Activated T-cell treated with anti-CD3 and anti-CD28 coated beads for 4 hours (primary cell): ENCODE data around the gene KCNN3.

ENCODE experiments used
- DNase-seq: peaks from one replicate; pipeline ENCODE4 v3.0.0-alpha.2; 2020

KCNN3 gene

DNA sequence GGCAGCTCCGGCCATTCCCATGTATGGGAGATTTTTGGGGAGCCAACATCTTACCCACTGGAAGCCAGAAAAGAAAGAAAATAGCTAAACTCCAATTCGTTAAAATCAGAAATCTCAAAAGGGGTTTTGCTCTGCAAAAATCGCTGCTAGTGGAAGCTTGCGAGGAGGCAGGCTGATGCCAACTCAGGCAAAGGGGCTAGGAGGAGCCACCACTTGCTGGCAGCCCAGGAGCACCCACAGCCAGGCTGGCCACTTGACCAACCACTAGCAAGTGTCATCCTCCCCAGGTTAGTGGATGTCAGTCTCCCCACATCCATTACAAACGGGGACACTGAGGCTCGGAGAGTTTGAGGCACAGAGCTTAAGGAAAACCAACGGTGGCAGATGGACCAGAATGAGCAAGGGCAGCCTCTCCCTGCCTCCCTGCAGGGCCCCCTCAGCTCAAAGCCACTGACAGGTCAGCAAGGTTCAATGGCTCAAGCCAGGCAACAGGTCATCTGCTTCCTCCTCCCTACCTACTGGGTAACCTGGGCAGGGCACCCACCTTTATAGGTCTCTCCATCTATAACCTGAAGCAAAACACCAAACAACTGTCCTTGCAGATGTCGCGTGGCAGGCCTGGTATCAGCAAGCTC lies 10.8 kb downstream of the KCNN3 start:
- no peak for DNase-seq

DNA sequence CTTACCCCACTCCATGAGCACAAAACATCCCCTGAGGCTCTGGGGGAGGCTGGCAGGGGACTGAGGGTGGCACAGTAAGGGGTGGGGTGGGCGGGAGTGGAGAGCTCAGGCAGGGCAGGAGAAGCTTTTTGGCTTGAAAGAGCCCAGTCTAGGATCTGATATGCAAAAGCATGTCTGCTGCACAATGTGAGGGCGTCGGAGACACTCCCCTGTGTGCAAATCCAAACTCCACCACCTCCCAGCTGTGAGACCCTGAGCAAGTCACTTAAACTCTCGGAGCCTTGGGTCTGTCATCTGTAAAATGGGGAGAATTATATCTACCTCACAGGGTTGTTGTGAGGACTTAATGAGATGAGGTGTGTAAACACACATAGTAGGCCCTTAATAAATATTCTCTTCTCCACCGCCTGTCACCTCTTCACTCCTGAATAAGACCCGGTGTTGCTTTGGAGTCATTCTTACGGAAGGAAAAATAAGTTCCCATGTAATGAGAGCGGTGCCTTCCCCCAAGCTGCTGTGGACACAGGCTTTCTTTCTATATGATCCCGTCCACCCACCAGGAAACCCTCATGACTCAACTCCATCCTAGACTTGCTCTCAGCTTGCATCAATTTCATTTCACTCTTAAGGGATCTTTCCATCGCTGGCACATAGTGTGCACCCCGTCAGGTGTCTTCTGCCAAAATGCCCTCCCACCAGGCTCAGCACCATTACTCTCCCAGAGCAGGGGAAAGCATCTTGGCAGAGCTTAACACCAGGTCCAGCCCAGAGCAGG lies 12.5 kb downstream of the KCNN3 start:
- DNase-seq, result no peak

DNA sequence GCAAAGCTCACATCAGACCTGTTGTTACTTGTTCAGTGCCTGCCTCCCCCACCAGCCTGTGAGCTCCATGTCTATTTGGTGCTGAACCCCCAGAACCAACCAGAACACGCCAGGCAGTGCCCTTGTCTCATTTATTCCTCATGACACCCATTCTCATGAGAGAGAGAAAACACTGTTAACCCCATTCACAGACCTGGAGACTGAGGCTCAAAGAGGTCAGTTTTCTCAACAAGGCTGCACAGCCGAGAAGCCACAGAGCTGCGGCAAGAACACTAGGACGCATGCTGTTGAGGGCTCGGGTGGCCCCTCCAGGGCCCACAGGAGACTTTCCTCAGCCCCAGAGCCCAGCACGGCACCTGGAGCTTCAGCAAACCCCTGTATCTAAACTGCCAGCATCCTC lies 13.1 kb downstream of the KCNN3 start:
- no peak for DNase-seq

DNA sequence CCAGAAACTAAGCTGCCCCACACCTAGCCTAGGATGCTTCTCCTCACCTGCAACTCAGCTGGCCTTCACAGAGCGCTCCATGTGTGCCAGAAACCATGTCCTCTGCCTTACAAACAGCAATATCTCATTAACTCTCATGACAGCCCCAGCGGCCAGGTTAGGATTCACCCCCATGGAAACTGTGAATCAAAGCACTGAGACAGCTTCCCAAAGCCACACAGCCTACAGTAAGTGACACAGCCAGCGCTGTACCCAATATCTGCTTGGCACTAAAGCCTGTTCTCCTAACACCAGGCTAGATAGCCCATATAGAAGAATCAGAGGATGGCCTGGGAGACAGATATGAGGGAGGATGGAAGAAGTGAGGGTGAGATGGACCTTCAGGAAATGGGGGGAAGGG lies 13.5 kb downstream of the KCNN3 start:
- no peak for DNase-seq

DNA sequence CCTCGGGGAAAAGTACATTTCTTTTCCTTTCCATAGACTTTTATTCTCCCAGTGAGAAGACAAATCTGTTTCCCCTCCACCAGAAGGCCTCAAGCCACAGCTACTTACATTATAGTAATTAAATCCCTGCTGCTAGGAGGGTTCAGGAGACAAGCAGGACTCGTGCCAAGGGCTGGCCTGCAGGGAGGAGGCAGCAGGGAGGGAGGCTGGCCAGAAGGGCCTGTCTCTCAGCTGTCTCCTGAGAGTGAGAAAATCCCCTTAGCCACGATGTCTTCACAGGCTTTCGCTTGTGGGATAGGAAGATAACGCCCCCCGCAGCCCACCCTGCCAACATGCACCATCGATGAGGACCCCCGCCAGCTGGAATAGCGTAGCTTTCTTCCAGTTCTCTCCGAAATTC lies 14.0 kb downstream of the KCNN3 start:
- no peak for DNase-seq

DNA sequence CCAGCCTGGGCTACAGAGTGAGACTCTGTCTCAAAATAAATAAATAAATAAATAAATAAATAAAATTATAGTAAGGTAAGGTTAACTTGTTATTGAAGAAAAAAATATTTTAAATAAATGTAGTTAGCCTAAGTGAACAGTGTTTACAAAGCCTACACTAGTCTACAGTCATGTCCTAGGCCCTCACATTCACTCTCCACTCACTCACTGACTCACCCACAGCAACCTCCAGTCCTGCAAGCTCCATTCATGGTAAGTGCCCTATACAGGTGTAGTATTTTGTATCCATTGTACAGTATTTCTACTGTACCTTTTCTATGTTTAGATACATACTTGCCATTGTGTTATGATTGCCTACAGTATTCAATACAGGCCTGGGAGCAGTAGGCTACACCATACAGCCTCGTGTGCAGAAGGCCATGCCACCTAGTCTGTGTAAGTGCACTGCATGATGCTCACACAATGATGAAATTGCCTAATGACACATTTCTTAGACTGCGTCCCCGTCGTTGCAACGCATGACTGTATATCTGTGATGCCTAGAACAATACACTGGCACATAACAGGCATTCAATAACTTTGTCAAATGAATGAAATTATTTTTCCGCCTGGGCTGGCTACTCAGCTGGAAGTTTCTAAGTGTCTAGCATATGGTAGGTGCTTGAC lies 14.8 kb downstream of the KCNN3 start:
- DNase-seq, result no peak

DNA sequence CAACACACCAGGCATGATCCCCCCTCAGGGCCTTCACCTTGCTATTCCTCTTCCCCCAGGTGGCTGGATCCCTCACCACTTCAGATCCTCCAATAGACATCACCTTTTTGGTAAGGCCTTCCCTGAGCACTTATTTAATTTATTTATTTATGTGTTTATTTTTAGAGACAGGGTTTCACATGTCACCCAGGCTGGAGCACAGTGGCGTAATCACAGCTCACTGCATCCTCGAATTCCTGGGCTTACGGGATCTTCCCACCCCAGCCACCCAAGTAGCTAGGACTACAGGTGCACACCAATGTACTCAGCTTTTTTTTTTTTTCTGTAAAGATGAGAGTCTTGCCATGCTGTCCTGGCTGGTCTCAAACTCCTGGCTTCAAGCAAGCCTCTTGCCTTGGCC lies 17.2 kb downstream of the KCNN3 start:
- no peak for DNase-seq

DNA sequence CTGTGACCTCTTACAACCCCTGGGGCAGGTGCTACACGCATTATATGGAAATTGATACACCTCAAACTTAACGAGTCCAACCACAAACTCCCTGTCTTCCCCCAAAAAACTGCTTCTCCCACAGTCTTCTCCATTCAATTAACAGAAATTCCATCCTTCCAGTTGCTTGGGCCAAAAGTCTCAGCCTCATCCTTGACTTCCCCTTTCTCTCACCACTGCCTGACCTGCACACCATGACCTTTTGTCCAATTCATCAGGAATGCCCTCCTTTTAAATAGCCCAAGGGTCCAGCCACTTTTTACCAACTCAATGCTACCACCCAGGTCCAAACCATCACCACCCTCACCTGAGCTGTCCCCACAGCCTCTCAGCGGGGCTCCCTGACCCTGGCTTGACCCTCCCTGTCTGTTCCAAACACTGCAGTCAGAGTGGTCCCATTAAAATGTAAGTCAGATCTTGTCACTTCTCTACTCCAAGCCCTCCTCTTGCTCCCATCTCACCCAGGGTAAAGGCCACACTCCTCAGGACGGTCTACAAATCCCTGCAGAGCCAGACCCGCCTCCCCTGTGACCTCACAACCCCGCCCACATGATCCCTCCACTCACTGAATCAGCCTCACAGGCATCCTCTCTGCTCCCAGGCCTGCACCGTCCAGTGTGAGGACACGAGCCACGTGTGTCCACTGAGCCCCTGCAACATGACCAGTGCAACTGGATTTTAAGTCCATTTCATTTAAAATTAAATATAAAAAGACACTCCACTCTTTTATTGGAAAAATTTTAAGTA lies 18.5 kb downstream of the KCNN3 start:
- no peak for DNase-seq

DNA sequence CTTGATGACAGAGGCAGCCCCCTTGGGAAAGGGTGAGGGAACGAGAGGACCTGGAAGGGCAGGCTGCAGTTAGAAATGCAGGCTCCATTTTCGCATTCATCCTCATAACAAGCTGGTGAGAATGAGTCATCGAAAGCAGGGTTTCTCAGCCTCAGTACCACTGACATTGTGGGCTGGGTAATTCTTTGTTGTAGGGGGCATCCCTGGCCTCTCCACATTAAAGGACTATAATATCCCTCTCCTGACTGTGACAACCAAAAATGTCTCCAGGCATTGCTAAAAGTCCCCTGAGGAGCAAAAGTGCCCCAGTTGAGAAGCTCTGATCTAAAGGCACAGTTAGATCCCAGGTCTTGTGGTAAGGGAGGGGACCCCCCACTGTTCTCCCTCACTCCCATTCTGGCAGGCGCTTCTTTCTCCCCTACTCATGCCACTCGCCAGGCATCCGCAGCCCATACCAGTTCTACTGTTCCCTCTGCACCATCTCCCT lies 20.4 kb downstream of the KCNN3 start:
- DNase-seq, result no peak

DNA sequence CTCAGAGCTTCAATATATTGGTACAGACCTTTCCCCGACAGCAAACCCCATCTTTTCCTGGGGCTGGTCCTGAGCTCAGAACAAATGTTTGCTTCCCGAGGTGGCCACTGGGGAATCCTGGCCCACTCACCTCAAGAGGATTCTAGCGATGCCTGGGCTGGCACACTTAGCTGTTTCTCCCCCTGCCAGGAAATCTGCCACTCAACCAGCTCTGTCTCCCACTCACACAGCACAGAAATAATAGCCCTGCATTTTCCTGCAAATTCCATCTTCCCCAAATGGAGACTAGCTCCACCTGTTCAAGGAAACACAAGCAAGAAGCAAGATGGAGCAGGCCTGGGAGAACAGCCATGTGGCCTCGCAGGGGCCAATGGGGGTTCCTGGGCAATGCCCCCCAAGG lies 21.1 kb downstream of the KCNN3 start:
- no peak for DNase-seq

DNA sequence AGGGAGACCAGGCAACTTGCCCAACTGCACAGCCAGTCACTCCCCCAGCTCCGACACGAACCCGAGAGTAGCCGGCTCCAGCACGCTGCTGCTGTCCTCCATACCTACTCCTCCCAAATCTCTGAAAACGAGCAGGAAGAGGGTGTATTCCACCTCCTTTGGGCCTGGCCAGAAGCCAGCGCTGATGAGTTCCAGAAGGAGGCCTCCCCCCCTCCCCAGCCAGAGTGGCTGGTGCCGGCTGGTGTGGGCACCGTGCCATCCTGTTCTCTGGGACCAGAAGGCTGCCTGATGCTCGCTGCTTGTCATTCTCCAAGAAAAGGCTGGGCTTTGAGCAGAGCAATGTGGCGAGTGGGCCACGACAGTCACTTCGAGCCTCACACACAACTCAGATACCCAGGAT lies 22.2 kb downstream of the KCNN3 start:
- no peak for DNase-seq

DNA sequence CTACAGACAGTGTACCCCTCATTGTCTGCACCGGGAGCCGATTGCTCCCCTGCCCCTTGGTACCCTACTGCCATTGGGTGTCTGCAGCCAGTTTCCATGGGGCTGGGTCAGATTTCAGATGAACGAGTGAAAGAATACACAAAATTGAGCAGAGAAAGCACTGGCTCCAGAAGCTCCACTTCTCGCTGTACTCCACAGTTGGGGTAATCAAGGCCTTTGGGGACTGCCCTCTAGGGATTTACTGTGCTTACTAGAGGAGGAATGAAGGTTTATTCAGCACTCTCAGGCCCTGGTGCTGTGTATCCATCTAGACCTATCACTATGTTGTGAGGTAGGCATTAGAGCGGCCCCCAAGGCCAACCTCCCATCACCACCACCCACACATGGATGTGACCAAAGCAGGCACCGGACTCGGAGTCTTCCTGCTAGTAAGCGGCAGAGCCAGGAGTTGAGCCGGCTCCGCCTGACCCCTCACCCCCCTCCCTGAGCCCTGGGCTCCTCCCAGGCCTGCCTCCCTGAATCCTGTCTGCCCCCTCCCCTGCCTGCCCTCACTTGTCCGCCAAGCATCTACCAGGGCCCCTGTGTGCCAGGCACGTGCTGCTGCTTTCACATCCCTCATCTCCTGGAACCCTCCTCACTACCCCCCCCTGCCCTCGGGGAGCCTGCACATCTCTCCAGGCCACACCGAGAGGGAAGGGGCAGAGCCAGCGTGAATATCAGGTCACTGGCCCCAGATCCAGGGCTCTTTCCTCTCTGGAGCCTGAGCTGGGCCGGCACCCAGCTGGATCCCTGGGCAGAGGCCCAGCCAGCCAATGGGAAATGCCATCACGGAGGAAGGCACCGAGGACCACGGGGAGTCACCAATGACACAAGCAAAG lies 23.3 kb downstream of the KCNN3 start:
- no peak for DNase-seq

DNA sequence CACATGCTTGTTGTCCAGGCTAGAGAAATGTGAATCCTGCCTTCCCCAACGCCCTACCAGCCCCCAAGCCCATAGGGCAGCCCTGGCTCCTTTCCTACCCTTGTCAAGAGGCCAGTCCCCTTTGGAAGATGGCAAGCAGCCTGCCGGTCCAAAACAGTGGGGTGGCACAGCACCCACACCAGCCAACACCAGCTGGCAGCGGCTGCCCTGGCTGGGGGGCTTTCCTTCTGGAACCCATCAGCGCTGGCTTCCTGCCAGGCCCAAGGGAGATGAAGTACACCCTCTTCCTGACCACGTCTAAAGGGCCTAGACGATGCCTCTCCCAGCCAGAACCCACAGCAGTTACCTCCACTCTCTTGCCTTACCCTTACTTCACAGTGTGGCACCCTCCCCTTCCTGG lies 24.2 kb downstream of the KCNN3 start:
- DNase-seq, result no peak

DNA sequence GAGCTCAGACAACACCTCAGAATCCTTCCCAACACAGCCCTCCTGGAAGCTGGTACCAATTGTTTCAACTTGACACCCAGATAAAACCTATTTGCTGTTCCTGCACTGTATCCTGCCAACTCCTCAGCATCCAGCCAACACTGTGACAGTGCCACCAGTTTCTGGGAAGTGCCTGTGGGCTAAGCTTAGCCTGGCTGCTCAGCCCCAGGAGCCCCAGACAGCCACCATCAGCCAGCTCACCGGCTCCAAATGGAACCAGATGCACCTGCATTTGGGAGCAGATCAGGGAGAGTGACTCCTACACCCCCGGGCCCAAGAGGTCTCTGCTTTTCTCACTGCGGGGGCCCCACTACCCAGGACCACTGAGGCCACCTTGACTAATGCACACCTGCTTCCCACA lies 24.9 kb downstream of the KCNN3 start:
- DNase-seq, result no peak

DNA sequence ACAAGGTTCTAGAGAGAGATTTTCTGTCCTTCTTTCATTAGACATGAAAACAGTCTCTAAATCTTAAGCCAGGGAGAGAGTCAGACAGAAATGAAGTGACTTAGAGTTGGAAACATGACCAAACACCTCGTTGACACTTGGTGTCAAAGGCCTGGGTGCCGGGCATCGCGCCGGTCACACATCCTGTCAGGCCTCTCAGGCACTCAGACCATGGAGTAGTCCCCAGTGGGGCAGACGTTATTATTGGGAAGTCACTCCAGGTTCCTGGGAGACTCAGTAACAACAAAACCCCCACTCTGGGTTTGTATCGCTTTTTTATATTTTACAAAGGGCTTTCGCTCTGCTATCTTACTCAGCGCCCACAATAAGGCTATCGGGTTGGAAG lies 25.8 kb downstream of the KCNN3 start:
- DNase-seq, result no peak

DNA sequence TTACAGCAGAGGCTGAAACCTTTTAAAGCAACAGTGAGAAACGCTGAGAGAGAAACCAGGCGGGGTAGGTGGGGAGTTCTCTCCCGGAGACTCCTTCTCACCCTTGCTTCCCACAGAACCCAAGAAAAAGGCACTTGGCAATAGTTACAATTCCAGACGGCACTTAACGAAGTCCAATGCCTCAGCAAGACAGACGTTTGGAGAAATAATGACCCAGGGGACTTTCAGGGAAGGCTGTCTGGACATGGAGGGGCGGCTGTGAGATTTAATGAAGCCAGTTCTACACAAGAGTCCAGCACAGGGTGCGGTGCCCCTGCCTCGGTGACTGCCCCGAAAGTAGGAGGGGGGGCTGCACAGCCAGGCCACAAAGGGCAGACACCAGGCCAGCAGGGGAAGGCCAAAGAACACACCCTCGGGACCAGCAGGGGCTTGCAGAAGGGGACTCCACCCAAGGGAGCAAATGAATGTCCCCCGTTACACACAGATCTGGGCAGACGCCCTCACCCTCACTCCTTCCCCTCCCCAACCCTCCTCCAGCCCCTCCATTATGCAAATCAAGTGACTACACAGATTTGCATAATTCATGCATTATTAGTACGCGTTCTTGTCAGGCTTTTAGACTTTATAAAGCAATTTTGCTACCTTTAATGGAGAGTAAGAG lies 26.3 kb downstream of the KCNN3 start:
- no peak for DNase-seq

DNA sequence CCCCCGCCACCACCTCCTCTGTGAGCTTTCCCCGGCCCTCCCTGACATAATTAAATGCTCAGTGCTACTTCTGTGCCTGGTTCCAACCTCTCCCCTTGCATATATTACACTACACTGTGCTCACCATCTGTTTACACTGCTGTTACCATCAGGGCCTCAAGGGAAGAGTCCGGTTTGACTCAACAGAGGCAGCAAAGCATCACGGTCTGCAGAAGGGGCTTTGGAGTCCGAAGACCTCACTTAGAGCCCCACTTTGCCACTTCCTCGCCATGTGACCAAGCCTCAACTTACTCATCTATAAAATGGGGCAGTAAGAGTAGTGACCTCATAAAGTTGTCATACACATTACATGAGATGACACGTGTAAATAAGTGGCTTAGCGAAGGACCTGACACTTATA lies 27.4 kb downstream of the KCNN3 start:
- no peak for DNase-seq

DNA sequence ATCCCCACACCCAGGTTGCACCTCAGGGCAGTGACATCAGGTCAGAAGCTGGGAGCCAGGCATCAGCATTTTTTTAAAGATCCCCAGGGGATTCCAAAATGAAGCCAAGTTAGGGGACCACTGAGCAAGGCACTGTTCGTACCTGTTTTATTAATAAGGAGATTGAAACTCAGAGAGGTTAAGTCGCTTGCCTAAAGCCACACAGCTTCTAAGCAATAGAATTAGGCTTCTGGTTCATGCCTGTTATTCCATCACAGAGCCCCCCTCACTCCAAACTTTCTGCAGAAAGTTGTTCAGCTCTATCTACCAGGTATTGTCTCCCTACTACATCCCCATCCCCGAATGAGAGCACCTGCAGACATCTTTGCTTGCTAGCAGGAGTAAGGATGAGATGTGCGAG lies 28.7 kb downstream of the KCNN3 start:
- DNase-seq, result no peak

DNA sequence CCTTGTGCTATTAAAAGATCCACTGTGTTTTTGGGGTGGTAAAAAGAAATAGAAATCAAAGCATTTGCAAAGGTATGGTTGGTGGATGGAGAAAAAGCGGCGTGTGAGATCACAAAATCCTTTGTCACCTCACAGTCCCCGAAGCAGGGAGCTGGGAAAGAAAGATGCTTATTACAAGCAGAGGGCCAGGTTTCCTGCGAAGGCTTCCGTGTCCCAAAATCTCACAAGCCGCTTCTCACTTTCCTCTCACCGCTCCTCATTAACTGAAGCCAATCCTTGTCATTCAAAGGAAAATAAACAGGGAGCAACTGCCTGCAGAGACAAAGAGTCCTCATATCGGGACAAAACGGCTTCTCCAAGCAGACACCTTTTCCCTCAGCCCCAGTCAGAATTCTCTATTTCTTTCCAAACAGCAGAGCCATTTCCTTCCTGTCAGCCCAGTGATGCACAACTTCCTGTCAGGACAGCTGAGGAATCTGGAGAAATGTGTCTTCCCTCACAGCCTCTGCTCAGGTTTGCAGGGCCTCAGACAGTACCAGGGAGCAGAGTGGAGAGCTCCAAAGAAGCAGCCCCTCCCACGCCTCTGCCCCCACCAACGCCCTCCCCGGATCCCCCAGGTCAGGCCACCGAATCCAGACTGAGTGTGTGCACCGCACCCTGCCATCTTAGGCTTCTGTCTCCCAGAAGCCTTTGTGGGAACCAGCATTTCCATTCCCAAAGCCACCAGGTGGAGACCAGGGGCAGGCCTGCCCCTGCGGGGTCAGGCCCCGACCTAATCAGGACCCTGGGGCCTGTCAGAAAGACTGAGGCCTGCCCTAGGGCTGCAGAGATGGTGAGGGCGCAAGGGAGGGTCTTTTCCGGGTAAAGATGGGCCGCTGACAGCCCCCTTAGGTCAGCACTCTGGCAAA lies 29.6 kb downstream of the KCNN3 start:
- DNase-seq, result no peak

DNA sequence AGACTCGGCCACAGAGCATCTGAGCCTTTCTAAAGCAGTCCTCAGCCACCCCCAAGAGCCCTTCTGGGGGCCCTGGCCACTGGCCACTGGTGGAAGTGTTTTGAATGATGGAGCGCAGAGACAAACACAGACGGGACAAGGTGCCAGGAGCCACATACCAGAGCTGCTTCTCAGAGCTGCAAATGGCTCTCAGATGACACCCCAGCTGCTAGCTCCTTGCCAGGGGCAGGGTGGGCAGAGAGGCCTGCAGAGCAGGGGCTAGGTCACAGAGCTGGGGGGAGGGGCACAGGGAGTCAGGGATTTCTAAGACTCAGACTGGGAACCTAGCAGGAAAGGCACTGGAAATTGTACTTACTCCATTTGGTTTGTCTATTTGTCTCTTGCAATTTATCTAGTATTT lies 30.4 kb downstream of the KCNN3 start:
- DNase-seq, result no peak

DNA sequence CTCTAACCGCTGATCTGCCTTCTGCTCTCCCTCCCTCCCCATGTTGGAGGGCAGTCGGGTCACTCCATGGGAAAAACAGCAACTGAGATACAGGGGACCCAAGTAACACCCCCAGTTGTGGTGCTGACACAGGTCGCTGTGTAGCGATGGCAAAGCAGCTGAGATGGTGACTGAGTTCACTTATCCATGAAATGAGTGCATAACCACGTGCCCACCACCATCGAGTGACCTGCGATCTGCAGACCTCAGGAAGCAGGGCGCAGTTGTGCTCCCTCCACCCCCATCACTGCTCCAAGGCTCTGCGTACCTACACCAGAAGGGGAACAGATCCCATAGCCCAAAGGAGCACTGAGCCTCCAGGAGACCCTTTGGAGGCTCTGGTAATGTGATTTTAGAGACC lies 31.1 kb downstream of the KCNN3 start:
- DNase-seq, result no peak
